Astrocyte of the cerebellum (primary cell): ENCODE measurements around the gene PLG.
A peak's percentile ranks its signal among the peaks of the same experiment; 100 is the strongest.
"Not testable (repeated sequence)": the region's sequence is repeated elsewhere in the genome, so short reads cannot be mapped to it uniquely, and the experiment has no call there.

Experiments used
- DNase-seq: peaks from one replicate; pipeline ENCODE4 v3.0.0-alpha.2; 2011; ENCODE audit warnings: low read depth
- H3K4me3 ChIP-seq: 2 replicates; pipeline ENCODE4 v1.5.1; 2011; ENCODE audit warnings: mild to moderate bottlenecking, low read depth, low read length, moderate library complexity
- CTCF ChIP-seq: IDR thresholded peaks from 2 replicates; pipeline ENCODE4 v1.5.1; 2012; ENCODE audit warnings: low read length, low read depth, moderate library complexity, mild to moderate bottlenecking; ENCODE audit errors: missing control alignments
- in situ Hi-C: cut with HindIII; loops from 2 replicates; pipeline ENCODE4 v1.10.0; 2017; ENCODE audit warnings: low sequenced_read_pairs

Gene PLG

GRCh38 chr6:160668589-160668988 is 33.5 kb upstream of the PLG start:
- in situ Hi-C loops, result no loop called here
- TF ChIP-seq CTCF, result no peak
- no peak overlapping the region for H3K4me3 ChIP-seq
- DNase-seq, result no peak

GRCh38 chr6:160676418-160676817 is 25.6 kb upstream of the PLG start:
- in situ Hi-C loops, H3K4me3 ChIP-seq, DNase-seq: not testable (repeated sequence)

- TF ChIP-seq CTCF, result no peak
- in situ Hi-C loops, result no loop called here
- no peak for DNase-seq
- H3K4me3 ChIP-seq, result no peak overlapping the region
Observed at GRCh38 chr6:160678230-160678629, 23.8 kb upstream of the PLG start.

- in situ Hi-C loops, result no loop called here
Observed at GRCh38 chr6:160678744-160679401, 23.2 kb upstream of the PLG start.

GRCh38 chr6:160679402-160679769 is 22.7 kb upstream of the PLG start:
- in situ Hi-C loops, result no loop called here
- no peak overlapping the region for H3K4me3 ChIP-seq
- DNase-seq, result no peak
- TF ChIP-seq CTCF, result peak; percentile 8

More at GRCh38 chr6:160678744-160679401, 23.2 kb upstream of the PLG start:
- TF ChIP-seq CTCF, result no peak
- DNase-seq, result no peak
- H3K4me3 ChIP-seq, result no peak overlapping the region

- DNase-seq, in situ Hi-C loops, H3K4me3 ChIP-seq: not testable (repeated sequence)
Observed at GRCh38 chr6:160685101-160685761, 16.8 kb upstream of the PLG start.

GRCh38 chr6:160685762-160686450 is 16.1 kb upstream of the PLG start:
- no peak for DNase-seq
- in situ Hi-C loops, result no loop called here
- TF ChIP-seq CTCF, result no peak
- H3K4me3 ChIP-seq, result no peak overlapping the region
